Neural crest cell (in vitro differentiated cells): ENCODE data around the gene VAMP8. TPM values are rescaled to one million over a fixed set of nuclear protein-coding genes. Genes with fewer than 3 reads are reported as not detected.
"Not testable (repeated sequence)": the region's sequence is repeated elsewhere in the genome, so short reads cannot be mapped to it uniquely, and the experiment has no call there.

Experiments used
- DNase-seq: peaks from one replicate; pipeline ENCODE4 v3.0.0; 2021; ENCODE audit warnings: low read depth, mixed read lengths, low spot score
- H3K27ac Mint-ChIP-seq: one replicate; pipeline ENCODE4 v1.8.0; 2021; ENCODE audit warnings: mild to moderate bottlenecking, mixed read lengths; ENCODE audit not compliant: unreplicated experiment
- H3K27me3 Mint-ChIP-seq: 2 replicates; pipeline ENCODE4 v1.8.0; 2021; ENCODE audit warnings: low read depth, mild to moderate bottlenecking, mixed read lengths
- H3K36me3 Mint-ChIP-seq: 2 replicates; pipeline ENCODE4 v1.8.0; 2021; ENCODE audit warnings: low read depth, mild to moderate bottlenecking, mixed read lengths
- H3K4me1 Mint-ChIP-seq: 2 replicates; pipeline ENCODE4 v1.8.0; 2021; ENCODE audit warnings: mixed read lengths
- H3K4me3 Mint-ChIP-seq: one replicate; pipeline ENCODE4 v1.8.0; 2021; ENCODE audit warnings: mild to moderate bottlenecking, mixed read lengths
- H3K9me3 Mint-ChIP-seq: 2 replicates; pipeline ENCODE4 v1.8.0; 2021; ENCODE audit warnings: mixed read lengths
- CTCF ChIP-seq: fragments of 200-600 bp; sonication (generic); conservative IDR thresholded peaks from 2 replicates; pipeline ENCODE4 v1.5.0; 2021; ENCODE audit warnings: antibody characterized with exemption, mild to moderate bottlenecking
- total RNA-seq: library from RNA; stranded (reverse); gene quantifications from 2 replicates; pipeline ENCODE4 v1.2.1, GENCODE V29; 2021

The VAMP8 gene
- total RNA-seq, 1 donor from 2014 or later, result 1.1 TPM

- Mint-ChIP-seq H3K36me3 (no peaks in the 10 kb centered on the region), H3K27me3 (peaks cover 3% of the 10 kb centered on the region), H3K27ac (no peak overlapping the region), H3K9me3 (no peaks in the 10 kb centered on the region), H3K4me3 (no peak overlapping the region), H3K4me1 (peaks cover 22% of the 10 kb centered on the region)
- DNase-seq, result no peak
- no peak for TF ChIP-seq CTCF
These were observed 11.8 kb downstream of the VAMP8 start for GRCh38 chr2:85589181-85589580.

DNA sequence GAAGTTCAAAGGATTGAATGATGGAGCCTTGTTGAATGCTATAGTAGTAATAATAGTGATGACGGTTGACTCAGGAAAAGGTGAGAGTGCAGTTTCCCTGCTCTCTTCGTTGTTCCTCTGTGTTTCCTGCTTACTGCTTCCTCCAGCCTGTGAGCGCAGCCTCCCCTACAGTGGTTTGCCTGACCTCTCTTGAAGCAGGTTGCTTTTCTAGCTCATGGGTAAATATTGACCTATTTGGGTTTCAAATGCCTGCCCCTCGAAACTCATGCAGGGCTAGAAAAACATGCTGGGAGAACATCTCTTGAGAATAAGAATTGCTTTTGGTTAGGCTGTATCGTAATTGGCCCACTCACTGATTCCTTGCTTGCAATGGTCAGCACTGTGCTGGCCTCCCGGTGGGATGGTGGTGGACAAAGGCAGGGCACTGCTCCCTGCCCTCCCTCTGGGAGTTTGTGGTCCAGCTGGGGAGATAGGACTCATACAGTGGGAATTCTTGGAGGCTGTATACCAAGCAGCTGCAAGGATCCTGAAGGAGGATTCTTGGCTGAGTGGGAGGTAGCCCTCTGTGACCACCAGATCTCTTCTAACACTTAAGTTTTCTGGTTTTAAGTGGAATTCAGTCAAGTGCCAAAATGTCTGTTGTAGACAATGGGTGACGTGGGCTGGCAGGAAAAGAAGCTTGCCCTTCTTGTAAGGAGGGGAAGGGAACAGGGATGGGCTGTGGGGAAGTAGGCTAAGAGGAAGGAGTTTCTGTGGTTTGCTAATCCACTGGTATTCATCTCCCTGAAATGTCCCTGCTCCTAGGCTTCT lies 12.8 kb downstream of the VAMP8 start:
- TF ChIP-seq CTCF, result no peak
- Mint-ChIP-seq H3K4me1 (peaks cover 30% of the 10 kb centered on the region), H3K36me3 (no peaks in the 10 kb centered on the region), H3K27me3 (peaks cover 3% of the 10 kb centered on the region), H3K9me3 (no peaks in the 10 kb centered on the region), H3K4me3 (no peak overlapping the region), H3K27ac (peak overlapping the region; percentile 83)
- DNase-seq, result no peak

- H3K27ac Mint-ChIP-seq, result no peak overlapping the region
- H3K9me3 Mint-ChIP-seq, result no peaks in the 10 kb centered on the region
- peaks cover 33% of the 10 kb centered on the region for H3K4me1 Mint-ChIP-seq
- H3K27me3 Mint-ChIP-seq, result peaks cover 3% of the 10 kb centered on the region
- H3K4me3 Mint-ChIP-seq, result peak overlapping the region; percentile 23
- no peak for TF ChIP-seq CTCF
- H3K36me3 Mint-ChIP-seq, result no peaks in the 10 kb centered on the region
- no peak for DNase-seq
These were observed 13.6 kb downstream of the VAMP8 start for GRCh38 chr2:85590950-85591349.

- Mint-ChIP-seq H3K27ac (no peak overlapping the region), H3K4me1 (peaks cover 38% of the 10 kb centered on the region), H3K36me3 (no peaks in the 10 kb centered on the region), H3K27me3 (peaks cover 3% of the 10 kb centered on the region), H3K9me3 (no peaks in the 10 kb centered on the region), H3K4me3 (peak overlapping the region; percentile 29)
- no peak for DNase-seq
- no peak for TF ChIP-seq CTCF
These were observed 14.2 kb downstream of the VAMP8 start for GRCh38 chr2:85591563-85591962.

GRCh38 chr2:85592299-85592698 lies 14.9 kb downstream of the VAMP8 start:
- not testable (repeated sequence) for H3K27ac Mint-ChIP-seq, H3K36me3 Mint-ChIP-seq, H3K27me3 Mint-ChIP-seq, DNase-seq, H3K9me3 Mint-ChIP-seq
- H3K4me3 Mint-ChIP-seq, result peak overlapping the region; percentile 38
- H3K4me1 Mint-ChIP-seq, result peaks cover 38% of the 10 kb centered on the region

DNA sequence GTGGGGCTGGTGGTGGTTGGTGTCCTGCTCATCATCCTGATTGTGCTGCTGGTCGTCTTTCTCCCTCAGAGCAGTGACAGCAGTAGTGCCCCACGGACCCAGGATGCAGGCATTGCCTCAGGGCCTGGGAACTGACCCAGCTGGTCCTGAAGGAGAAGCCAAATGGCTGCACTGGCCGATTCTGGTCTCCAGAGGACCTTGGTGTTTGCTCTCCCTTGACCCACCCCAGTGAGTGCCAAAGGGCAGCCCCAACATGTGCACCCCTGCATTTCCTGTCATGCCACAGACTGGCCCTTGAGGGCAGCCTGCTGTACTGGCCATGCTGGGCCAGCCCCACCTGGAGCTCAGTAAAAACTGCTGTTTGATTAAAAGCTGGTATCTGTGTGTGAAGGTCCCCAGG lies 15.6 kb downstream of the VAMP8 start:
- H3K27ac Mint-ChIP-seq, result no peak overlapping the region
- no peaks in the 10 kb centered on the region for H3K27me3 Mint-ChIP-seq
- no peaks in the 10 kb centered on the region for H3K9me3 Mint-ChIP-seq
- peak overlapping the region; percentile 100 for H3K4me3 Mint-ChIP-seq
- no peaks in the 10 kb centered on the region for H3K36me3 Mint-ChIP-seq
- H3K4me1 Mint-ChIP-seq, result peaks cover 31% of the 10 kb centered on the region
- no peak for DNase-seq
- TF ChIP-seq CTCF, result no peak
